ENCODE results near the gene GTF3C1.
A peak's percentile ranks its signal among the peaks of the same experiment; 100 is the strongest.
"Not testable (repeated sequence)": the region's sequence is repeated elsewhere in the genome, so short reads cannot be mapped to it uniquely, and the experiment has no call there.

GTF3C1 gene

GRCh38 chr16:27439271-27440018 lies 110.3 kb downstream of the GTF3C1 start:
- DNase-seq, result no peak

- DNase-seq, result no peak
Measured at GRCh38 chr16:27437946-27438345, 111.8 kb downstream of the GTF3C1 start.

GRCh38 chr16:27436921-27437650 lies 112.6 kb downstream of the GTF3C1 start:
- no peak for DNase-seq

- no peak for DNase-seq
Measured at GRCh38 chr16:27436065-27436464, 113.6 kb downstream of the GTF3C1 start.

- DNase-seq, result not testable (repeated sequence)
Measured at GRCh38 chr16:27435146-27435545, 114.6 kb downstream of the GTF3C1 start.

- DNase-seq, result no peak
Measured at GRCh38 chr16:27434141-27435051, 115.3 kb downstream of the GTF3C1 start.

- no peak for DNase-seq
Measured at GRCh38 chr16:27433636-27434035, 116.1 kb downstream of the GTF3C1 start.

- not testable (repeated sequence) for DNase-seq
Measured at GRCh38 chr16:27433191-27433590, 116.5 kb downstream of the GTF3C1 start.

- no peak for DNase-seq
Measured at GRCh38 chr16:27432558-27432957, 117.2 kb downstream of the GTF3C1 start.

- no peak for DNase-seq
Measured at GRCh38 chr16:27431773-27432532, 117.8 kb downstream of the GTF3C1 start.

GRCh38 chr16:27430923-27431484 lies 118.7 kb downstream of the GTF3C1 start:
- no peak for DNase-seq

- DNase-seq, result no peak
Measured at GRCh38 chr16:27430512-27430911, 119.2 kb downstream of the GTF3C1 start.

- no peak for DNase-seq
Measured at GRCh38 chr16:27429981-27430441, 119.7 kb downstream of the GTF3C1 start.

GRCh38 chr16:27429330-27429871 lies 120.3 kb downstream of the GTF3C1 start:
- no peak for DNase-seq

GRCh38 chr16:27428026-27428785 lies 121.5 kb downstream of the GTF3C1 start:
- no peak for DNase-seq

GRCh38 chr16:27427538-27427937 lies 122.2 kb downstream of the GTF3C1 start:
- no peak for DNase-seq

GRCh38 chr16:27426423-27427408 lies 123.0 kb downstream of the GTF3C1 start:
- peak; percentile 7 to 55 for DNase-seq

- DNase-seq, result no peak
Measured at GRCh38 chr16:27425961-27426360, 123.8 kb downstream of the GTF3C1 start.

- no peak for DNase-seq
Measured at GRCh38 chr16:27424772-27425498, 124.8 kb downstream of the GTF3C1 start.
